Measurements from ENCODE around the gene TYSND1.

Gene TYSND1, protein sequence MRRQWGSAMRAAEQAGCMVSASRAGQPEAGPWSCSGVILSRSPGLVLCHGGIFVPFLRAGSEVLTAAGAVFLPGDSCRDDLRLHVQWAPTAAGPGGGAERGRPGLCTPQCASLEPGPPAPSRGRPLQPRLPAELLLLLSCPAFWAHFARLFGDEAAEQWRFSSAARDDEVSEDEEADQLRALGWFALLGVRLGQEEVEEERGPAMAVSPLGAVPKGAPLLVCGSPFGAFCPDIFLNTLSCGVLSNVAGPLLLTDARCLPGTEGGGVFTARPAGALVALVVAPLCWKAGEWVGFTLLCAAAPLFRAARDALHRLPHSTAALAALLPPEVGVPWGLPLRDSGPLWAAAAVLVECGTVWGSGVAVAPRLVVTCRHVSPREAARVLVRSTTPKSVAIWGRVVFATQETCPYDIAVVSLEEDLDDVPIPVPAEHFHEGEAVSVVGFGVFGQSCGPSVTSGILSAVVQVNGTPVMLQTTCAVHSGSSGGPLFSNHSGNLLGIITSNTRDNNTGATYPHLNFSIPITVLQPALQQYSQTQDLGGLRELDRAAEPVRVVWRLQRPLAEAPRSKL

GRCh38 chr10:70146489-70147258 lies at the start of gene TYSND1:
Gene TYSND1, minus strand, starts transcription at chr10:70146700. Its CDS starts 114 bp downstream, at chr10:70146586.
- no peak for TF ChIP-seq EZH2phosphoT487 (conservative IDR thresholded peaks at IDR 0.05; ENCODE audit: low read length)
- TF ChIP-seq, protein P1, sequence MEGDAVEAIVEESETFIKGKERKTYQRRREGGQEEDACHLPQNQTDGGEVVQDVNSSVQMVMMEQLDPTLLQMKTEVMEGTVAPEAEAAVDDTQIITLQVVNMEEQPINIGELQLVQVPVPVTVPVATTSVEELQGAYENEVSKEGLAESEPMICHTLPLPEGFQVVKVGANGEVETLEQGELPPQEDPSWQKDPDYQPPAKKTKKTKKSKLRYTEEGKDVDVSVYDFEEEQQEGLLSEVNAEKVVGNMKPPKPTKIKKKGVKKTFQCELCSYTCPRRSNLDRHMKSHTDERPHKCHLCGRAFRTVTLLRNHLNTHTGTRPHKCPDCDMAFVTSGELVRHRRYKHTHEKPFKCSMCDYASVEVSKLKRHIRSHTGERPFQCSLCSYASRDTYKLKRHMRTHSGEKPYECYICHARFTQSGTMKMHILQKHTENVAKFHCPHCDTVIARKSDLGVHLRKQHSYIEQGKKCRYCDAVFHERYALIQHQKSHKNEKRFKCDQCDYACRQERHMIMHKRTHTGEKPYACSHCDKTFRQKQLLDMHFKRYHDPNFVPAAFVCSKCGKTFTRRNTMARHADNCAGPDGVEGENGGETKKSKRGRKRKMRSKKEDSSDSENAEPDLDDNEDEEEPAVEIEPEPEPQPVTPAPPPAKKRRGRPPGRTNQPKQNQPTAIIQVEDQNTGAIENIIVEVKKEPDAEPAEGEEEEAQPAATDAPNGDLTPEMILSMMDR (IDR thresholded peaks at IDR 0.05; ENCODE audit: insufficient read depth, low read length, poor library complexity, severe bottlenecking): peak; percentile 66

DNA sequence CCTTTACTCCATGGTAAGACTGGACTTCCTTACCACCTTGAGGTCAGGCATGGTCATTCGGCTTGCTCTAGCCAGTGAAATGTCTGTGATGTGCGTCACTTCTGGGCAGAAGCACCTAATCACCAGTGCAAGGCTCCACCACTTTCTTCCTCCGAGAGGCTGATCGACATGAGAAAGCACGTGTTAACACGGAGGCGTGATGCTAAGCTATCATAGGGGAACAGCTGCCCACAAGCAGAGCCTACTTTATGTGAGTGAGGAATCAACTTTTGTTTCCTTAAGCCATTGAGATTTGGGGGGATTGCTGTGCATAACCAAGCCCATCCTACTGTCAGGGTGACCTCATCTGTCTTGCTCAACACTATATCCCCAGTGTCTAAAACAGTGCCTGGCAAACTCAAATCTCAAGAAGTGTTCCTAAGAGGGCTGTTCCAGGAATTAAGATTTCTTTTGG lies 46.9 kb upstream of the TYSND1 start:
- no peak overlapping the region for H3K27ac ChIP-seq (ENCODE audit: low read depth, low read length)
- H3F3A ChIP-seq (ENCODE audit: insufficient read depth): peaks cover 8% of the 10 kb centered on the region; the same call in 1 of the 2 replicates
- no peaks in the 10 kb centered on the region for H3K36me3 ChIP-seq (ENCODE audit: low read length)
- H3K4me2 ChIP-seq (ENCODE audit: low read depth, low read length, poor library complexity, severe bottlenecking): no peak overlapping the region
- no peaks in the 10 kb centered on the region for H3K9me2 ChIP-seq (replicated peaks; ENCODE audit: insufficient read depth, low read length)
- H4K20me1 ChIP-seq (ENCODE audit: low read depth, low read length): no peaks in the 10 kb centered on the region
- no peaks in the 10 kb centered on the region for H3K79me2 ChIP-seq (ENCODE audit: insufficient read depth, low read length)
- H3K4me3 ChIP-seq (ENCODE audit: insufficient read depth, low read length, poor library complexity, severe bottlenecking): no peak overlapping the region
- H3K9ac ChIP-seq (ENCODE audit: low read length): no peak overlapping the region
- H3K9me3 ChIP-seq (ENCODE audit: insufficient read depth, low read length): no peaks in the 10 kb centered on the region
- no peaks in the 10 kb centered on the region for H3K27me3 ChIP-seq (ENCODE audit: low read length)
- TF ChIP-seq, protein P1 (IDR thresholded peaks at IDR 0.05; ENCODE audit: insufficient read depth, low read length, poor library complexity, severe bottlenecking): no peak
- TF ChIP-seq EZH2phosphoT487 (conservative IDR thresholded peaks at IDR 0.05; ENCODE audit: low read length): no peak
- no peak overlapping the region for H2AFZ ChIP-seq (ENCODE audit: low read depth, low read length, severe bottlenecking)

More at GRCh38 chr10:70146489-70147258, at the start of gene TYSND1:
- H3K79me2 ChIP-seq (ENCODE audit: insufficient read depth, low read length): peaks cover 28% of the 10 kb centered on the region
- H4K20me1 ChIP-seq (ENCODE audit: low read depth, low read length): no peaks in the 10 kb centered on the region
- H3F3A ChIP-seq (ENCODE audit: insufficient read depth): peaks cover 13% of the 10 kb centered on the region
- H2AFZ ChIP-seq (ENCODE audit: low read depth, low read length, severe bottlenecking): peak within 1 kb of the TSS; percentile 43
- H3K9me2 ChIP-seq (replicated peaks; ENCODE audit: insufficient read depth, low read length): no peaks in the 10 kb centered on the region
- H3K4me3 ChIP-seq (ENCODE audit: insufficient read depth, low read length, poor library complexity, severe bottlenecking): peak within 1 kb of the TSS; percentile 60
- peak within 1 kb of the TSS; percentile 87 for H3K27ac ChIP-seq (ENCODE audit: low read depth, low read length)
- peaks cover 5% of the 10 kb centered on the region; the same call in 1 of the 2 replicates for H3K36me3 ChIP-seq (ENCODE audit: low read length)
- no peaks in the 10 kb centered on the region for H3K27me3 ChIP-seq (ENCODE audit: low read length)
- H3K9ac ChIP-seq (ENCODE audit: low read length): peak within 1 kb of the TSS; percentile 81
- H3K4me2 ChIP-seq (ENCODE audit: low read depth, low read length, poor library complexity, severe bottlenecking): peak within 1 kb of the TSS; percentile 69
- H3K9me3 ChIP-seq (ENCODE audit: insufficient read depth, low read length): no peaks in the 10 kb centered on the region

- Histone ChIP-seq H4K20me1 (ENCODE audit: low read depth, low read length) (no peaks in the 10 kb centered on the region), H2AFZ (ENCODE audit: low read depth, low read length, severe bottlenecking) (no peak overlapping the region), H3K9me2 (replicated peaks; ENCODE audit: insufficient read depth, low read length) (no peaks in the 10 kb centered on the region), H3K27me3 (ENCODE audit: low read length) (no peaks in the 10 kb centered on the region), H3K79me2 (ENCODE audit: insufficient read depth, low read length) (no peaks in the 10 kb centered on the region), H3K9ac (ENCODE audit: low read length) (no peak overlapping the region), H3K9me3 (ENCODE audit: insufficient read depth, low read length) (no peaks in the 10 kb centered on the region), H3F3A (ENCODE audit: insufficient read depth) (peaks cover 8% of the 10 kb centered on the region; the same call in 1 of the 2 replicates), H3K4me2 (ENCODE audit: low read depth, low read length, poor library complexity, severe bottlenecking) (no peak overlapping the region), H3K4me3 (ENCODE audit: insufficient read depth, low read length, poor library complexity, severe bottlenecking) (no peak overlapping the region), H3K36me3 (ENCODE audit: low read length) (no peaks in the 10 kb centered on the region), H3K27ac (ENCODE audit: low read depth, low read length) (no peak overlapping the region)
- no peak for TF ChIP-seq EZH2phosphoT487 (conservative IDR thresholded peaks at IDR 0.05; ENCODE audit: low read length)
- TF ChIP-seq, protein P1 (IDR thresholded peaks at IDR 0.05; ENCODE audit: insufficient read depth, low read length, poor library complexity, severe bottlenecking): no peak
Measured at GRCh38 chr10:70192326-70192968, 45.9 kb upstream of the TYSND1 start.

Data from SU-DHL-6 (cell line).